ENCODE measurements around the gene SNAPIN.

The SNAPIN gene

GRCh38 chr1:153652805-153653500 lies 5.5 kb upstream of the SNAPIN start:
- H3K4me3 ChIP-seq (replicated peaks; ENCODE audit: low read depth, low read length) = no peak overlapping the region
- DNase-seq (ENCODE audit: low read depth) = peak; percentile 53
- TF ChIP-seq CTCF (IDR thresholded peaks at IDR 0.05; ENCODE audit: low read length, missing control alignments) = no peak

- TF ChIP-seq CTCF (IDR thresholded peaks at IDR 0.05; ENCODE audit: low read length, missing control alignments) = no peak
These were observed 3.2 kb upstream of the SNAPIN start for GRCh38 chr1:153655333-153655732.

GRCh38 chr1:153659175-153659534 lies 652 bp downstream of the SNAPIN start:
- H3K4me3 ChIP-seq (replicated peaks; ENCODE audit: low read depth, low read length) = peak overlapping the region; percentile 93

More at GRCh38 chr1:153655333-153655732, 3.2 kb upstream of the SNAPIN start:
- no peak for DNase-seq (ENCODE audit: low read depth)
- H3K4me3 ChIP-seq (replicated peaks; ENCODE audit: low read depth, low read length) = no peak overlapping the region

GRCh38 chr1:153659656-153660055 lies 1.2 kb downstream of the SNAPIN start:
- DNase-seq (ENCODE audit: low read depth) = no peak
- TF ChIP-seq CTCF (IDR thresholded peaks at IDR 0.05; ENCODE audit: low read length, missing control alignments) = no peak
- peak overlapping the region; percentile 93 for H3K4me3 ChIP-seq (replicated peaks; ENCODE audit: low read depth, low read length)

More at GRCh38 chr1:153659175-153659534, 652 bp downstream of the SNAPIN start:
- no peak for TF ChIP-seq CTCF (IDR thresholded peaks at IDR 0.05; ENCODE audit: low read length, missing control alignments)
- no peak for DNase-seq (ENCODE audit: low read depth)

- TF ChIP-seq CTCF (IDR thresholded peaks at IDR 0.05; ENCODE audit: low read length, missing control alignments) = no peak
- no peak for DNase-seq (ENCODE audit: low read depth)
- no peak overlapping the region for H3K4me3 ChIP-seq (replicated peaks; ENCODE audit: low read depth, low read length)
These were observed 2.7 kb downstream of the SNAPIN start for GRCh38 chr1:153661111-153661708.

GRCh38 chr1:153662269-153662668 lies 3.8 kb downstream of the SNAPIN start:
- no peak for TF ChIP-seq CTCF (IDR thresholded peaks at IDR 0.05; ENCODE audit: low read length, missing control alignments)
- no peak overlapping the region for H3K4me3 ChIP-seq (replicated peaks; ENCODE audit: low read depth, low read length)
- no peak for DNase-seq (ENCODE audit: low read depth)

GRCh38 chr1:153663211-153663610 lies 4.7 kb downstream of the SNAPIN start:
- no peak for TF ChIP-seq CTCF (IDR thresholded peaks at IDR 0.05; ENCODE audit: low read length, missing control alignments)
- H3K4me3 ChIP-seq (replicated peaks; ENCODE audit: low read depth, low read length) = no peak overlapping the region
- peak; percentile 49 for DNase-seq (ENCODE audit: low read depth)
